GM12892 (cell line): ENCODE measurements around the gene BET1L.

Experiments used
- DNase-seq: peaks from one replicate; pipeline ENCODE4 v3.0.0; 2011; ENCODE audit not compliant: insufficient read length
- FAIRE-seq: peaks from 2 replicates; lab custom pipeline; 2011; peaks lifted over from hg19 to GRCh38; lab: Jason Lieb, UNC
- POLR2A ChIP-seq: IDR thresholded peaks from 2 replicates; pipeline ENCODE4 v1.6.1; 2011; ENCODE audit warnings: low read depth, low read length, control low read depth
- POLR2AphosphoS5 ChIP-seq: IDR thresholded peaks from 2 replicates; pipeline ENCODE4 v1.6.1; 2011; ENCODE audit warnings: low read depth, low read length, control low read depth
- TAF1 ChIP-seq: IDR thresholded peaks from 2 replicates; pipeline ENCODE4 v1.6.1; 2011; ENCODE audit warnings: low read depth, mild to moderate bottlenecking, control low read depth, low read length, borderline replicate concordance

The BET1L gene

GRCh38 chr11:213111-213510, 5.9 kb upstream of the BET1L start:
- no peak for FAIRE-seq
- TF ChIP-seq TAF1, result no peak
- no peak for TF ChIP-seq POLR2A
- TF ChIP-seq POLR2AphosphoS5, result no peak
- no peak for DNase-seq

DNA sequence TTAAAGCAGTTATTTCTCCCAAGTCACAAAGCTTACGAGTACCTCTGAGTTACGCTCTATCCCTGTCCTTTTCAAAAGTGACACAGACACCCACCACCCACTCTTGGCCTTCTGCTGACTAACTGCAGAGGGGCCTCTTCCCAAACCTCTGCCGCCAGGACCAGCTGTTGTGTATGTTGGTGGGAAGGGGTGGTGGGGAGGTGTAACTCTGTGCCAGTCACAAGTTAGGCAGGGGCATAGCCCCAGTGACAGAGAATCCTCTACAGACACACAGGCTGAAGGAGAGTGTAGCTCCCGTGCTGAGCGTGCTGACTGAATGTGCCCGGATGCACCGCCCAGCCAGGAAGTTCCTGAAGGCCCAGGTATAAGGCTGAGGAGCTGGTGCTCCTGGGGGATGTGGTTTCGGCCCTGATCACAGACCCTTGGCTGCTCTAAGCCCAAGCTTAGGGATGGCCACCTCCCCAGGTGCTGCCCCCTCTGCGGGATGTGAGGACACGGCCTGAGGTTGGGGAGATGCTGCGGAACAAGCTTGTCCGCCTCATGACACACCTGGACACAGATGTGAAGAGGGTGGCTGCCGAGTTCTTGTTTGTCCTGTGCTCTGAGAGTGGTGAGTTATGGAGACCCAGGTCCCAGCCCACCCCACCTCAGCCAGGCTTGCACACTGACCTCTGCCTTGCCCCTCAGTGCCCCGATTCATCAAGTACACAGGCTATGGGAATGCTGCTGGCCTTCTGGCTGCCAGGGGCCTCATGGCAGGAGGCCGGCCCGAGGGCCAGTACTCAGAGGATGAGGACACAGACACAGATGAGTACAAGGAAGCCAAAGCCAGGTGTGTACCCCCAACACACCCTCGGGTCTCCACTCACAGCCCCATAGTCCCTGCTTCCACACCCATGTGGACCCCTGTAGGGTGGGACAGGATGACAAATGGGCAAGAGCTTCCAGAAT, 5.2 kb upstream of the BET1L start:
- no peak for TF ChIP-seq TAF1
- no peak for TF ChIP-seq POLR2AphosphoS5
- TF ChIP-seq POLR2A, result no peak
- no peak for DNase-seq
- FAIRE-seq, result no peak

- no peak for FAIRE-seq
- TF ChIP-seq POLR2AphosphoS5 (no peak), TAF1 (no peak), POLR2A (no peak; the same call in 1 of the 2 replicates)
- DNase-seq, result no peak
Measured at GRCh38 chr11:211741-212140, 4.5 kb upstream of the BET1L start.

DNA sequence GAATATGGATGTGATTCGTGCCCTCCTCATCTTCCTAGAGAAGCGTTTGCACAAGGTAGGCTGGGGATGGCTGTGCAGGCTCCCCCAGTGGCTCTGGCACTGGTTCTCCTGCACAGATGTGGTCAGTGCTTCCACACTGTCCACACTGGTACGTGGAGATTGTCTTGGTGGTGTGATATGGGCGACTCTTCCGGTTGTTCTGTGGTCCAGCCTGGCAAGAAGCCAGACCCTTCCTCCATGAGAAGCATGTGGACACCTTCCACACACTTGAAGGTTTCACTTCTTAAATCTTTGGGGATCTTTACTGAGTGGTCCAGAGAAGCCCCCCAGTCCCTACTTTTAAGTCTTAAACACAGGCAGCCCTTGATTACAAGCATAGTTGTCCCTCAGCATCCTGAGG, 4.1 kb upstream of the BET1L start:
- TF ChIP-seq TAF1, result no peak
- TF ChIP-seq POLR2AphosphoS5, result no peak
- no peak for TF ChIP-seq POLR2A
- DNase-seq (no peak), FAIRE-seq (no peak)

DNA sequence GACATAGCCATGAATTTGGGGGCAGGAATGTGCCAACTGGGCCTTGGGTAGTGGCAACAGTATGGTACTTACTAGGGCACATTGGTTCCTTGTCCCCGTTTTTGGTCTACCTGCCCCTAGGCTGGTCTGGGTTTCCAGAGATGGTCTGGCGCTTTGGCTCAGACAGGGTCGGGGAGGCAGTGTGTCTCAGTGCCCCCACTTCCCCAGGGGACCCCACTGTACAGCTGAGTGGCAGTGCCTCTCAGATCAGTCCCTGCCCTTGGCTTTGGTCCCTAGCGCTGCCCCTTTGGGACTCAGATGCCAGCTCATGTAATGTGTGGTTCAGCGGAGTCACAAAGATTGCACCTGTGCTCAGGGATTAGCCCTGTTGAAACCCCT, 3.6 kb upstream of the BET1L start:
- TF ChIP-seq POLR2A, result no peak
- no peak for TF ChIP-seq POLR2AphosphoS5
- TF ChIP-seq TAF1, result no peak
- FAIRE-seq, result no peak
- DNase-seq, result no peak

DNA sequence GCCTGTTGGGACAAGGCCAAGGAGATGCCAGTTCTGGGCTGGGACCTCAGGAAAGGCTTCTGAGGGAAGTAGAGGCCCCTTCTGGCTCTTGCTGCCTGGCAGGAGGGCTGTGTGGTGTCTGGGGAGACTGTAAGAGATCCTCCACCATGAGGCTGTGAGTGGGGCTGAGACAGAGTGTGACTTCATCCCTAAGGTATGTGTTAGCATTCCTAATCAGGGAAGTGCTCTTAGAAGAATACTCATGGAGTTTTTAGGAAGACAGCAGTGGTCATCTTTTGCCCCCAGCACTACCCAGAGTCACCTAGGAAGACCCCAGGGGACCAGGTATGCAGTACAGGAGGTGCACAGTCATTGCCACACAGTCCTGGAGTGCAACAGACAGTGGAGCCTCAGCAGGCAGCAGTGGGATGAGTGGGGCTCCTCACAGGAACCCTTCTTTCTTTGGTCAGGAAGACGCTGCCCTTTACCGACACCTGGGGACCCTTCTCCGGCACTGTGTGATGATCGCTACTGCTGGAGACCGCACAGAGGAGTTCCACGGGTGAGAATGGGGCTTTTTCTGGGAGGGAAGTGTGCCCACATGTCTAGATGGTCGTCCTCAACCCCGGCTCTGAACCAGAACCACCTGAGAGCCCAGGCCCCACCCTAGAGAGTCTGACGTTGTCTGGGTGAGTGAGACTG, 3.1 kb upstream of the BET1L start:
- no peak for DNase-seq
- FAIRE-seq, result no peak
- TF ChIP-seq POLR2AphosphoS5 (no peak), POLR2A (no peak), TAF1 (no peak)

DNA sequence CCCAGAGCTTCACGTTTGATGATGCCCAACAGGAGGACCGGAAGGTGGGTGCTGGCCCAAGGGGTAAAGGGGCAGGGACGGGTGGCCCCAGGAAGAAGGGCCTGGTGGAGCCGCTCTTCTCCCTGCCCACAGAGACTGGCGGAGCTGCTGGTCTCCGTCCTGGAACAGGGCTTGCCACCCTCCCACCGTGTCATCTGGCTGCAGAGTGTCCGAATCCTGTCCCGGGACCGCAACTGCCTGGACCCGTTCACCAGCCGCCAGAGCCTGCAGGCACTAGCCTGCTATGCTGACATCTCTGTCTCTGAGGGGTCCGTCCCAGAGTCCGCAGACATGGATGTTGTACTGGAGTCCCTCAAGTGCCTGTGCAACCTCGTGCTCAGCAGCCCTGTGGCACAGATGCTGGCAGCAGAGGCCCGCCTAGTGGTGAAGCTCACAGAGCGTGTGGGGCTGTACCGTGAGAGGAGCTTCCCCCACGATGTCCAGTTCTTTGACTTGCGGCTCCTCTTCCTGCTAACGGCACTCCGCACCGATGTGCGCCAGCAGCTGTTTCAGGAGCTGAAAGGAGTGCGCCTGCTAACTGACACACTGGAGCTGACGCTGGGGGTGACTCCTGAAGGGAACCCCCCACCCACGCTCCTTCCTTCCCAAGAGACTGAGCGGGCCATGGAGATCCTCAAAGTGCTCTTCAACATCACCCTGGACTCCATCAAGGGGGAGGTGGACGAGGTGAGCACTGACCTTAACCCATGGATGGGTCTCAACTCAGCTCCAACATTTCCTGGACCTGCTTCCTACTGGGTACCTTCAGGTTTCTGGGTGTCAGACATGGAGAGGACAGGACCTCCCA, 2.3 kb upstream of the BET1L start:
- DNase-seq, result no peak
- no peak for TF ChIP-seq POLR2AphosphoS5
- TF ChIP-seq POLR2A, result no peak
- no peak for TF ChIP-seq TAF1
- peak; percentile 64 for FAIRE-seq

DNA sequence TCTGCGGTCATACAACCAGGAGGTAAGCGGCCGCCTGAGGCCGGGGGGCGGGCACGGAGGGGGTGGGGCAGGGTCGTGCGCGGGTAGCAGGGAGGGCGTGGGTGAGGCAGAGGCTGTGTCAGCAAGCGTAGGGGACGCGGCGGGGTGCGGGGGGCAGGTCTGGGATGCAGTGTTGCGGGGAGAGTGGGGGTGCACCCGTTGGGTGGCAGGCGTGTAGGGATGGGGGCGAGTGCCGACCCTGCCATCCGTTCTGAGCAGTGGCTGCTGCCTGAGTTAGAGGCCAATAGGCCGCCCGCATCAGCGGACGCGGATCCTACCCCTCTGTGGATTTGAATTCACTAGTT, 1.7 kb upstream of the BET1L start:
- FAIRE-seq, result no peak

DNA sequence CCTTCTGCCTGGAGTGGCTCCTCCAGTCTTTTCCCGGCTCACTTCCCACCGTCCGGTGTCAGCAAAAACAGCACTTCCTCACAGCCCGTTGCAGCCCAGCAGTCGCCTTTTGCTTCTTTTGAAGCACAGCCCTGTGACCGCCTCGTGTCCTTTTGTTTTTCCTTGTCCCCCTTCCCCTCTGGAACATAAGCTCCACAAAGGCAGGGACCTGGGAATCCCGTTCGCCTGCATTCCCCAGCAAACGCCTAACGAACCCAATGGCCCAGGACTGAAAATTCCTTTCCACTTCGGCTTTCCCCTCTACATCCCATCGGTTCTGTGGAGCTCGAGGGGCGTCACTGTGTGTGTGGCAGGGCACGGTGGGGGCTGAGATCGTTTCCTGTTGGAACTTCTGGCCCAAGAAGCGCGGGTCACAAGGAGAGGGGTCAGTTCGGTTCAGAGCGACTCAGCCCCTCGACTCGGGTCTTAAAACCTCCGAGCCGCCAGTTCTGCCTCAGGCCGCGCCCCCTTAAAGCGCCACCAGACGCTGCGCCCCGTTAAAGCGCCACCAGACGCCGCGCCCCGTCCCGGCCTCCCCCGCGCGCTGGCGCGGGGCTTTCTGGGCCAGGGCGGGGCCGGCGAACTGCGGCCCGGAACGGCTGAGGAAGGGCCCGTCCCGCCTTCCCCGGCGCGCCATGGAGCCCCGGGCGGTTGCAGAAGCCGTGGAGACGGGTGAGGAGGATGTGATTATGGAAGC, 1.1 kb upstream of the BET1L start:
- peak; percentile 98 for DNase-seq
- TF ChIP-seq TAF1 (peak; percentile 41; the same call in 1 of the 2 replicates), POLR2A (peak; percentile 71; the same call in 1 of the 2 replicates), POLR2AphosphoS5 (peak; percentile 49; the same call in 1 of the 2 replicates)
- FAIRE-seq, result no peak

More for the DNA sequence above, 1.7 kb upstream of the BET1L start:
- TF ChIP-seq POLR2A (no peak), TAF1 (no peak), POLR2AphosphoS5 (no peak)
- DNase-seq, result no peak

- FAIRE-seq (no peak), DNase-seq (no peak)
- TF ChIP-seq TAF1 (no peak), POLR2A (no peak; the same call in 1 of the 2 replicates), POLR2AphosphoS5 (no peak)
Measured at GRCh38 chr11:207863-208180, 623 bp upstream of the BET1L start.
